Suprapubic skin (tissue), 4 donors: ENCODE results near the gene NEGR1. TPM values are rescaled to one million over a fixed set of nuclear protein-coding genes. Genes with fewer than 3 reads are reported as not detected.

ENCODE experiments used
- DNase-seq, 2 donors: peaks; one replicate each; pipeline ENCODE4 v3.0.0-alpha.2; 2019; ENCODE audit warnings: low spot score in 2 of 2
- H3K27ac ChIP-seq: fragments of 200-600 bp; sonication (generic); one replicate; pipeline ENCODE4 v1.5.1; 2019
- H3K27me3 ChIP-seq: fragments of 200-600 bp; sonication (generic); one replicate; pipeline ENCODE4 v1.5.1; 2019
- H3K36me3 ChIP-seq: fragments of 200-600 bp; sonication (generic); one replicate; pipeline ENCODE4 v1.5.1; 2019
- H3K4me1 ChIP-seq: fragments of 200-600 bp; sonication (generic); one replicate; pipeline ENCODE4 v1.5.1; 2019
- H3K4me3 ChIP-seq: fragments of 200-600 bp; sonication (generic); one replicate; pipeline ENCODE4 v1.5.1; 2019; ENCODE audit warnings: mild to moderate bottlenecking
- H3K9me3 ChIP-seq: fragments of 200-600 bp; sonication (generic); one replicate; pipeline ENCODE4 v1.5.1; 2019
- EP300 ChIP-seq: sonication (generic); formaldehyde crosslinking; IDR thresholded peaks from one replicate; pipeline ENCODE4 v1.6.1; 2017; ENCODE audit warnings: antibody characterized with exemption
- POLR2A ChIP-seq, 2 donors: fragments of 450-650 bp; IDR thresholded peaks; one replicate each; pipeline ENCODE4 v1.6.1; 2017; ENCODE audit warnings: antibody characterized with exemption in 2 of 2, mild to moderate bottlenecking in 2 of 2, moderate library complexity in 2 of 2
- POLR2AphosphoS5 ChIP-seq, 3 donors: sonication (generic); formaldehyde crosslinking; IDR thresholded peaks; one replicate each; pipeline ENCODE4 v1.6.1; 2017; ENCODE audit warnings: antibody characterized with exemption in 3 of 3
- WGBS: methylation state at CpG from one replicate; pipeline ENCODE4 v1.1.5; 2018; 5-methylcytosine and 5-hydroxymethylcytosine counted together
- total RNA-seq, 4 donors: library from RNA; depleted of rRNA; stranded (reverse); fragments of >200 nt; gene quantifications; one replicate each; pipeline ENCODE4 v1.1.0, GENCODE V29; 2016
- TF ChIP-seq, protein P1 (sequence below), 2 donors: fragments of 200-600 bp in 1 of 2; fragments of 450-650 bp in 1 of 2; sonication (generic) in 1 of 2; IDR thresholded peaks; one replicate each; pipeline ENCODE4 v1.5.1; 2016 to 2019; ENCODE audit warnings: antibody characterized with exemption in 2 of 2, mild to moderate bottlenecking in 1 of 2, moderate library complexity in 1 of 2

The NEGR1 gene
- total RNA-seq, 4 donors from 2014 or later: 3.0 to 9.9 (median 3.8) TPM

DNA sequence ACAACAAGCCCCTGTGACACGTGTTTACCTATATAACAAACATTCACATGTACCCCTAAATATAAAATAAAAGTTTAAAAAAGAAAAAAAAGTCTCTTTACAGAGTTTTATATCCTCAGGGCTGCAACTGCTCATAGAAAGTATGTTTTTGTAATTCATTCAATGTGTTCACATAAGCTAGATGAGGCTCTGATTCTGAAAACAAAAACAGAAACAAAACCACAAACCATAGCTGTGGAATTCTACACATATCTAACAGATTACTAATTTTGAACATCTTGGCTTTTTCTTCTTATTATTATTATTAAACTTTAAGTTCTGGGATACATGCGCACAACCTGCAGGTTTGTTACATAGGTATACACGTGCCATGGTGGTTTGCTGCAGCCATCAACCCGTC lies 621.9 kb downstream of the NEGR1 start:
- Histone ChIP-seq H3K4me1 (peaks cover 11% of the 10 kb centered on the region), H3K27me3 (no peaks in the 10 kb centered on the region), H3K27ac (no peak overlapping the region), H3K36me3 (no peaks in the 10 kb centered on the region), H3K4me3 (no peak overlapping the region), H3K9me3 (no peaks in the 10 kb centered on the region)
- 75% methylated on average over 4 of the region's 4 CpGs for WGBS
- TF ChIP-seq POLR2A (IDR thresholded peaks at IDR 0.05) (no peak), POLR2AphosphoS5 (IDR thresholded peaks at IDR 0.05) (no peak), EP300 (no peak)
- TF ChIP-seq, protein P1, sequence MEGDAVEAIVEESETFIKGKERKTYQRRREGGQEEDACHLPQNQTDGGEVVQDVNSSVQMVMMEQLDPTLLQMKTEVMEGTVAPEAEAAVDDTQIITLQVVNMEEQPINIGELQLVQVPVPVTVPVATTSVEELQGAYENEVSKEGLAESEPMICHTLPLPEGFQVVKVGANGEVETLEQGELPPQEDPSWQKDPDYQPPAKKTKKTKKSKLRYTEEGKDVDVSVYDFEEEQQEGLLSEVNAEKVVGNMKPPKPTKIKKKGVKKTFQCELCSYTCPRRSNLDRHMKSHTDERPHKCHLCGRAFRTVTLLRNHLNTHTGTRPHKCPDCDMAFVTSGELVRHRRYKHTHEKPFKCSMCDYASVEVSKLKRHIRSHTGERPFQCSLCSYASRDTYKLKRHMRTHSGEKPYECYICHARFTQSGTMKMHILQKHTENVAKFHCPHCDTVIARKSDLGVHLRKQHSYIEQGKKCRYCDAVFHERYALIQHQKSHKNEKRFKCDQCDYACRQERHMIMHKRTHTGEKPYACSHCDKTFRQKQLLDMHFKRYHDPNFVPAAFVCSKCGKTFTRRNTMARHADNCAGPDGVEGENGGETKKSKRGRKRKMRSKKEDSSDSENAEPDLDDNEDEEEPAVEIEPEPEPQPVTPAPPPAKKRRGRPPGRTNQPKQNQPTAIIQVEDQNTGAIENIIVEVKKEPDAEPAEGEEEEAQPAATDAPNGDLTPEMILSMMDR (IDR thresholded peaks at IDR 0.05): no peak
- no peak for DNase-seq

DNA sequence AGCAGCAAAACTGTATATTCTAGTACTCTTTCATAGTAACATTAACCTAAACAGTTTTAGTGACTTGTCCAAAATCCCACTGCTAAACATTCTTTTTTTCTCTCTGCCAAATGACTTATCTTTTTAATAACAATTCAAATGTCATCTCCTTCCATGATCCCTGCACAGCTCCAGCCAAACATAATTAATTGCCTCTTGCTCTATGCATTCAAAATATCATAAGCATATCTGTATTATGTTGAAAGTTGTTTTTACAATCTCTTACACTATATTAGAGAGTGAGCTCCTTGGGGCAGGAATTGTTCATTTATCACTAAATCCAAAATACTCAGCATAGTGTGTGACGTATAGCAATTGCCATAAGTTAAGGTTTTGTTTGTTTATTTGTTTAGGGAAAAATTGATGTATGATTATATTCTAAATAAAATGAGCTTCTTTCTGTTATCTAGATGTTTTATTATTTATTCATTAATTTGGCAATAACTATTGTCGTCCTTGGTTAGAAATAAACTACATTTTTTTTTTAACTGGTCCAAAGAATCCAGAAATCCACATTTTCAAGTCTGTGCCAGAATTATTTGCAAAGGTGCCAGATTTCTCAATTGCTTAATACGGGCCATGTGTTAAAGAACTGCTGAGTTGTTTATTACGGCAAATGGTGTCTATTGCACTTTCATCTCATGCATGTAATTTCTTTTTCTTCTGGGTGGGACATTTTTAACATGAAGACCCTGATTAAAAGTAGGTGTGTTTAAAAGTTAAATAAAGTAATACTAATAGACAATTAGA lies 624.3 kb downstream of the NEGR1 start:
- H3K27ac ChIP-seq: no peak overlapping the region
- H3K36me3 ChIP-seq: no peaks in the 10 kb centered on the region
- TF ChIP-seq POLR2A (IDR thresholded peaks at IDR 0.05): no peak
- peaks cover 11% of the 10 kb centered on the region for H3K4me1 ChIP-seq
- DNase-seq: no peak
- no peaks in the 10 kb centered on the region for H3K9me3 ChIP-seq
- H3K27me3 ChIP-seq: no peaks in the 10 kb centered on the region
- H3K4me3 ChIP-seq: no peak overlapping the region
- WGBS: 33% methylated on average over 4 of the region's 4 CpGs

DNA sequence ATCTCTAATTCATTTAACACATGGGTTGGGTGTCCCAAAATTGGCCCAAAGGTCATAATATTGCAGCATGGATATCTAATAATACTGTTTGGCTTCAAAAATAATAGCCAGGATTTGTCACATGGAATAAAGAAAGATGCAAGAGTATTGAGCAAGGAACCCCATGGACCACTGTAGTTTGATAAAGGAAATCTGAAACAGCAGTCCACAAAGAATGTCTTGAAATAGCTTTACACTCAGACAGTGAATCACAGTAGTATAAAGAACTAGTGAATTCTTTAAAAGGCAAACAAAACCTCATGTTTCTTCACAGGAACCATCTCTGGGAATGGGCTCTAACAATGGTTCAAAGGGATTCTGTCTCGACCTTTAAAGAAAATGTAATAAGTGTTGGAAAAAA lies 625.4 kb downstream of the NEGR1 start:
- Histone ChIP-seq H3K4me1 (peaks cover 11% of the 10 kb centered on the region), H3K27me3 (no peaks in the 10 kb centered on the region), H3K36me3 (no peaks in the 10 kb centered on the region), H3K27ac (no peak overlapping the region), H3K4me3 (no peak overlapping the region), H3K9me3 (no peaks in the 10 kb centered on the region)
- DNase-seq: no peak
- TF ChIP-seq, protein P1 (IDR thresholded peaks at IDR 0.05): no peak
- TF ChIP-seq POLR2AphosphoS5 (IDR thresholded peaks at IDR 0.05) (no peak), EP300 (no peak), POLR2A (IDR thresholded peaks at IDR 0.05) (no peak)
- 64% methylated on average over 1 of the region's 1 CpG for WGBS

DNA sequence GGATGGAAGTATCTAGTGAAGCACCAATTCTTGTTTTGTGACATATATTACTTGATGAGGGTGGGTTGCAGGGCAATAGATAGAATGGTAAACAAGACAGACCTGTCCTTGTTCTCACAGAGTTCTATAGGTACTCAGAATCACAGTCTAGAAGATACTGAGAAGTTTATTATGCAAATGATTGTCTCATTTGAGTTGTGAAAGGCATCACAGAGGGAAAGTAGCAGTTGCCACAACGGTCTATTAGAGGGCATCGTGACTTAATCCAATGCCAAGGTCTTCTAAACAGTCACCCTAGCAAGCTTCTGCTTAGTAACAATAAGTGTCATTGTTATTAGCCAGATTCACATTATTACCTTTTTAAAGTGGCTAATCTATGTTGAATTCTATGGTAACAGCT lies 626.7 kb downstream of the NEGR1 start:
- no peaks in the 10 kb centered on the region for H3K27me3 ChIP-seq
- H3K36me3 ChIP-seq: no peaks in the 10 kb centered on the region
- peaks cover 11% of the 10 kb centered on the region for H3K4me1 ChIP-seq
- no peak overlapping the region for H3K4me3 ChIP-seq
- WGBS: 85% methylated on average over 2 of the region's 2 CpGs
- no peak for TF ChIP-seq EP300
- TF ChIP-seq POLR2AphosphoS5 (IDR thresholded peaks at IDR 0.05): no peak
- TF ChIP-seq, protein P1 (IDR thresholded peaks at IDR 0.05): no peak
- TF ChIP-seq POLR2A (IDR thresholded peaks at IDR 0.05): no peak
- no peak for DNase-seq
- no peak overlapping the region for H3K27ac ChIP-seq
- no peaks in the 10 kb centered on the region for H3K9me3 ChIP-seq

DNA sequence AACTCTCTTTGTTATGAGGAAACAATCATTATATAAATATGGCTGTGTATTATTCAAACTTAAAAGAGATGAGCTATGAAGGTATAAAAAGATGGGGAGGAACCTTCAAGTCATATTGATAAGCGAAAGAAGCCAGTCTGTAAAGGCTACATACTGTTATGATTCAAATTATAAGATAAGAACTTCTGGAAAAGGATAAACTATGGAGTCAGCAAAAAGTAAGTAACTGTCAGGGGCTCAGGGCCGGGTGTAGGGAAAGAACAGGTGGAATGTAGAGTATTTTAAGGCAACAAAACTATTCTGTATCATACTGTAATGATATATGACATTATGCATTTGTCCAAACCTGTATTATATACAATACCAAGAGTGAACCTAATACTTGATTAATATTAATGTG lies 628.4 kb downstream of the NEGR1 start:
- Histone ChIP-seq H3K4me3 (no peak overlapping the region), H3K9me3 (no peaks in the 10 kb centered on the region), H3K27me3 (no peaks in the 10 kb centered on the region), H3K27ac (no peak overlapping the region), H3K36me3 (no peaks in the 10 kb centered on the region), H3K4me1 (peaks cover 15% of the 10 kb centered on the region)
- 84% methylated on average over 2 of the region's 2 CpGs for WGBS
- DNase-seq: no peak
- no peak for TF ChIP-seq POLR2A (IDR thresholded peaks at IDR 0.05)
- TF ChIP-seq, protein P1 (IDR thresholded peaks at IDR 0.05): no peak
- no peak for TF ChIP-seq POLR2AphosphoS5 (IDR thresholded peaks at IDR 0.05)
- TF ChIP-seq EP300: no peak
